ENCODE measurements around the gene GH1. TPM values are rescaled to one million over a fixed set of nuclear protein-coding genes. Genes with fewer than 3 reads are reported as not detected.
A peak's percentile ranks its signal among the peaks of the same experiment; 100 is the strongest.
"Not testable (repeated sequence)": the region's sequence is repeated elsewhere in the genome, so short reads cannot be mapped to it uniquely, and the experiment has no call there.

Gene GH1
- total RNA-seq, 1 experiment from 2014 or later, result not detected

- DNase-seq (ENCODE audit: low spot score), result not testable (repeated sequence)
These were observed 21.9 kb downstream of the GH1 start, which contains the start of gene CSH1 for GRCh38 chr17:63896524-63897354. Gene CSH1, minus strand, starts transcription at chr17:63896574. Its CDS starts 63 bp downstream, at chr17:63896511.

GRCh38 chr17:63894821-63895220 is 23.8 kb downstream of the GH1 start:
- not testable (repeated sequence) for DNase-seq (ENCODE audit: low spot score)

- not testable (repeated sequence) for DNase-seq (ENCODE audit: low spot score)
These were observed 24.6 kb downstream of the GH1 start for GRCh38 chr17:63894021-63894420.

GRCh38 chr17:63892316-63893037 is 26.2 kb downstream of the GH1 start:
- DNase-seq (ENCODE audit: low spot score), result not testable (repeated sequence)

- peak; percentile 53 for DNase-seq (ENCODE audit: low spot score)
These were observed 29.4 kb downstream of the GH1 start for GRCh38 chr17:63889026-63889848.

- not testable (repeated sequence) for DNase-seq (ENCODE audit: low spot score)
These were observed 33.5 kb downstream of the GH1 start for GRCh38 chr17:63885119-63885518.

GRCh38 chr17:63882626-63883126 is 36.0 kb downstream of the GH1 start:
- not testable (repeated sequence) for DNase-seq (ENCODE audit: low spot score)

- peak; percentile 44 for DNase-seq (ENCODE audit: low spot score)
These were observed 36.6 kb downstream of the GH1 start, which contains the start of gene GH2 for GRCh38 chr17:63881935-63882601. Gene GH2, minus strand, starts transcription at chr17:63881944. Its CDS starts 143 bp downstream, at chr17:63881801.

GRCh38 chr17:63881337-63881736 is 37.3 kb downstream of the GH1 start:
- not testable (repeated sequence) for DNase-seq (ENCODE audit: low spot score)

GRCh38 chr17:63880706-63881105 is 37.9 kb downstream of the GH1 start:
- DNase-seq (ENCODE audit: low spot score), result no peak

GRCh38 chr17:63878413-63878812 is 40.2 kb downstream of the GH1 start:
- not testable (repeated sequence) for DNase-seq (ENCODE audit: low spot score)

GRCh38 chr17:63874693-63875092 is 43.9 kb downstream of the GH1 start:
- not testable (repeated sequence) for DNase-seq (ENCODE audit: low spot score)

- DNase-seq (ENCODE audit: low spot score), result not testable (repeated sequence)
These were observed 44.5 kb downstream of the GH1 start for GRCh38 chr17:63874061-63874626.

- not testable (repeated sequence) for DNase-seq (ENCODE audit: low spot score)
These were observed 45.1 kb downstream of the GH1 start, which contains the start of gene CSH2 for GRCh38 chr17:63873577-63873976. Gene CSH2, minus strand, starts transcription at chr17:63873677. Its CDS starts 63 bp downstream, at chr17:63873614.

GRCh38 chr17:63871646-63872365 is 46.8 kb downstream of the GH1 start:
- DNase-seq (ENCODE audit: low spot score), result not testable (repeated sequence)

- not testable (repeated sequence) for DNase-seq (ENCODE audit: low spot score)
These were observed 48.4 kb downstream of the GH1 start for GRCh38 chr17:63870292-63870665.

GRCh38 chr17:63869491-63870291 is 48.9 kb downstream of the GH1 start:
- DNase-seq (ENCODE audit: low spot score), result not testable (repeated sequence)

All from H4 (cell line).